H9 (cell line): ENCODE measurements around the gene TBX21. TPM values are rescaled to one million over a fixed set of nuclear protein-coding genes. Genes with fewer than 3 reads are reported as not detected.

ENCODE experiments used
- DNase-seq: peaks from one replicate; pipeline ENCODE4 v3.0.0-alpha.2; 2017
- H2AFZ ChIP-seq: one replicate; pipeline ENCODE4 v1.6.1; 2013; ENCODE audit warnings: mild to moderate bottlenecking, low read length, control low read depth, moderate library complexity
- H2AK5ac ChIP-seq: 2 replicates; pipeline ENCODE4 v1.6.1; 2013; ENCODE audit warnings: low read length, control low read depth, mixed read lengths; ENCODE audit not compliant: insufficient read length
- H2BK120ac ChIP-seq: one replicate; pipeline ENCODE4 v1.6.1; 2013; ENCODE audit warnings: low read depth, mild to moderate bottlenecking, low read length, control low read depth, inconsistent platforms; ENCODE audit not compliant: poor library complexity, severe bottlenecking
- H2BK12ac ChIP-seq: 2 replicates; pipeline ENCODE4 v1.6.1; 2013; ENCODE audit warnings: low read length, control low read depth, mixed read lengths, low read depth; ENCODE audit not compliant: insufficient read length
- H2BK15ac ChIP-seq: 2 replicates; pipeline ENCODE4 v1.6.1; 2013; ENCODE audit warnings: low read depth, low read length, control low read depth
- H2BK20ac ChIP-seq: one replicate; pipeline ENCODE4 v1.6.1; 2013; ENCODE audit warnings: low read depth, mild to moderate bottlenecking, low read length, control low read depth, inconsistent platforms; ENCODE audit not compliant: poor library complexity, severe bottlenecking
- H2BK5ac ChIP-seq: 2 replicates; pipeline ENCODE4 v1.6.1; 2013; ENCODE audit warnings: low read length, control low read depth, mixed read lengths; ENCODE audit not compliant: insufficient read length
- H3K14ac ChIP-seq: 2 replicates; pipeline ENCODE4 v1.6.1; 2013; ENCODE audit warnings: low read length, control low read depth; ENCODE audit not compliant: insufficient read depth
- H3K18ac ChIP-seq: 2 replicates; pipeline ENCODE4 v1.6.1; 2013; ENCODE audit warnings: low read depth, mild to moderate bottlenecking, mixed read lengths, low read length, control low read depth; ENCODE audit not compliant: insufficient read length
- H3K23ac ChIP-seq: 2 replicates; pipeline ENCODE4 v1.6.1; 2013; ENCODE audit warnings: low read length, control low read depth, mixed read lengths, low read depth; ENCODE audit not compliant: insufficient read length
- H3K23me2 ChIP-seq: 2 replicates; pipeline ENCODE4 v1.6.1; 2013; ENCODE audit warnings: low read depth, mild to moderate bottlenecking, mixed read lengths, low read length, control low read depth; ENCODE audit not compliant: insufficient read length, poor library complexity, severe bottlenecking
- H3K27ac ChIP-seq: 2 replicates; pipeline ENCODE4 v1.5.1; 2013; ENCODE audit warnings: low read length, control low read depth, mixed read lengths, low read depth; ENCODE audit not compliant: insufficient read length
- H3K27me3 ChIP-seq: 2 replicates; pipeline ENCODE4 v1.6.1; 2013; ENCODE audit warnings: low read length, control low read depth, inconsistent platforms; ENCODE audit not compliant: insufficient read depth
- H3K4ac ChIP-seq: 2 replicates; pipeline ENCODE4 v1.6.1; 2013; ENCODE audit warnings: low read depth, mild to moderate bottlenecking, control low read depth, inconsistent platforms, low read length, moderate library complexity
- H3K4me1 ChIP-seq: 2 replicates; pipeline ENCODE4 v1.6.1; 2013; ENCODE audit warnings: low read length, control low read depth, inconsistent platforms; ENCODE audit not compliant: insufficient read depth
- H3K4me2 ChIP-seq: 2 replicates; pipeline ENCODE4 v1.6.1; 2013; ENCODE audit warnings: low read length, control low read depth, mixed read lengths; ENCODE audit not compliant: insufficient read length, insufficient read depth
- H3K56ac ChIP-seq: 2 replicates; pipeline ENCODE4 v1.6.1; 2013; ENCODE audit warnings: low read depth, mild to moderate bottlenecking, mixed read lengths, low read length, control low read depth; ENCODE audit not compliant: insufficient read length
- H3K79me1 ChIP-seq: 2 replicates; pipeline ENCODE4 v1.6.1; 2013; ENCODE audit warnings: low read depth, mild to moderate bottlenecking, moderate library complexity, low read length, control low read depth, inconsistent platforms; ENCODE audit not compliant: insufficient read depth, poor library complexity, severe bottlenecking
- H3K79me2 ChIP-seq: 2 replicates; pipeline ENCODE4 v1.6.1; 2013; ENCODE audit warnings: low read length, control low read depth, inconsistent platforms; ENCODE audit not compliant: insufficient read depth
- H3K9ac ChIP-seq: 2 replicates; pipeline ENCODE4 v1.6.1; 2013; ENCODE audit warnings: low read length, control low read depth, mixed read lengths; ENCODE audit not compliant: insufficient read length; ENCODE audit errors: extremely low read depth
- H3K9me3 ChIP-seq: one replicate; pipeline ENCODE4 v1.6.1; 2013; ENCODE audit warnings: low read depth, low read length, inconsistent platforms; ENCODE audit not compliant: control insufficient read depth
- H3T11ph ChIP-seq: one replicate; pipeline ENCODE4 v1.6.1; 2013; ENCODE audit warnings: mild to moderate bottlenecking, low read length, control low read depth, inconsistent platforms
- H4K20me1 ChIP-seq: one replicate; pipeline ENCODE4 v1.6.1; 2013; ENCODE audit not compliant: control insufficient read depth, insufficient read length, insufficient read depth
- H4K5ac ChIP-seq: 2 replicates; pipeline ENCODE4 v1.6.1; 2013; ENCODE audit warnings: low read depth, mild to moderate bottlenecking, mixed read lengths, low read length, control low read depth; ENCODE audit not compliant: insufficient read length
- H4K8ac ChIP-seq: replicated peaks from 2 replicates; pipeline ENCODE4 v1.6.1; 2013; ENCODE audit warnings: low read length, control low read depth, mixed read lengths, low read depth; ENCODE audit not compliant: insufficient read length
- H4K91ac ChIP-seq: 2 replicates; pipeline ENCODE4 v1.6.1; 2013; ENCODE audit warnings: low read depth, mild to moderate bottlenecking, moderate library complexity, mixed read lengths, low read length, control low read depth; ENCODE audit not compliant: insufficient read length
- H3K27ac Mint-ChIP-seq, 3 experiments: 2 replicates in 2 of 3; 3 replicates in 1 of 3; pipeline ENCODE4 v1.8.0; 2020 to 2021; ENCODE audit warnings: mixed read lengths in 3 of 3, mild to moderate bottlenecking in 1 of 3, moderate library complexity in 1 of 3
- H3K27me3 Mint-ChIP-seq: 2 replicates; pipeline ENCODE4 v1.8.0; 2021; ENCODE audit warnings: low read depth, mild to moderate bottlenecking, moderate library complexity, mixed read lengths
- H3K36me3 Mint-ChIP-seq, 3 experiments: 2 replicates in 2 of 3; 3 replicates in 1 of 3; pipeline ENCODE4 v1.8.0; 2020 to 2021; ENCODE audit warnings: low read depth in 3 of 3, mixed read lengths in 3 of 3; ENCODE audit not compliant: insufficient read depth in 1 of 3
- H3K4me1 Mint-ChIP-seq, 2 experiments: 2 replicates each; pipeline ENCODE4 v1.8.0; 2020; ENCODE audit warnings: mixed read lengths in 2 of 2
- H3K4me3 Mint-ChIP-seq, 2 experiments: 2 replicates in 1 of 2; 3 replicates in 1 of 2; pipeline ENCODE4 v1.8.0; 2020 to 2021; ENCODE audit warnings: mild to moderate bottlenecking in 2 of 2, mixed read lengths in 2 of 2, moderate library complexity in 1 of 2
- H3K9me3 Mint-ChIP-seq, 2 experiments: 2 replicates in 1 of 2; 3 replicates in 1 of 2; pipeline ENCODE4 v1.8.0; 2020; ENCODE audit warnings: mild to moderate bottlenecking in 2 of 2, mixed read lengths in 2 of 2, moderate library complexity in 1 of 2
- WGBS: extraction: QIAGEN DNeasy Blood & Tissue Kit; methylation state at CpG from one replicate; pipeline ENCODE4 v1.1.7; 2013; ENCODE audit warnings: missing lambda C conversion rate, low lambda C conversion rate, mixed read lengths; ENCODE audit not compliant: insufficient read length; ENCODE audit errors: extremely low coverage; 5-methylcytosine and 5-hydroxymethylcytosine counted together
- total RNA-seq: library from RNA; stranded (reverse); gene quantifications from 2 replicates; pipeline ENCODE4 v1.2.1, GENCODE V29; 2021
- TF ChIP-seq, protein P1 (sequence below): fragments of 200-600 bp; sonication (generic); conservative IDR thresholded peaks from 3 replicates; pipeline ENCODE4 v1.8.0; 2021; ENCODE audit warnings: antibody characterized with exemption, mild to moderate bottlenecking

TBX21 gene
- total RNA-seq, 1 experiment from 2014 or later = not detected

DNA sequence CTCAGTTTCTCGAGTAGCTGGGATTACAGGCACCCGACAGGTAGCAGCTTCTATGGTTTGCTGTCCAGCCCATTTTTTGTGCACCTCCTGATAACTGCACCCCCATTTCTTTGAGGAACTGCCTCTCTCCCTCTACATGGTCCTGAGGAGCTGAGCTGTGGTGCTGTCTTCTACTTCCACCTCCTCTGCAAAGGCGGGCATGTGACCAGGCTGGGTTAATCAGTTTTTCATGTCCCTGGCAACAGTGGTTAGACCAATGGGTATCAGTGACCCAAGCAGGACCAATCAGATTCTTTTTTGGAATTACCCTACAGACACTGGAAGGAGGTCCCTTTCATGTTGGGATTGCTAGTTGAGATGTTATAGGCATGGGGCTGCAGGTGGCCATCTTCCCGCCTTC, 41.3 kb downstream of the TBX21 start:
- no peak overlapping the region for H2BK15ac ChIP-seq
- H4K5ac ChIP-seq = no peak overlapping the region
- H3K14ac ChIP-seq = no peak overlapping the region
- TF ChIP-seq, protein P1, sequence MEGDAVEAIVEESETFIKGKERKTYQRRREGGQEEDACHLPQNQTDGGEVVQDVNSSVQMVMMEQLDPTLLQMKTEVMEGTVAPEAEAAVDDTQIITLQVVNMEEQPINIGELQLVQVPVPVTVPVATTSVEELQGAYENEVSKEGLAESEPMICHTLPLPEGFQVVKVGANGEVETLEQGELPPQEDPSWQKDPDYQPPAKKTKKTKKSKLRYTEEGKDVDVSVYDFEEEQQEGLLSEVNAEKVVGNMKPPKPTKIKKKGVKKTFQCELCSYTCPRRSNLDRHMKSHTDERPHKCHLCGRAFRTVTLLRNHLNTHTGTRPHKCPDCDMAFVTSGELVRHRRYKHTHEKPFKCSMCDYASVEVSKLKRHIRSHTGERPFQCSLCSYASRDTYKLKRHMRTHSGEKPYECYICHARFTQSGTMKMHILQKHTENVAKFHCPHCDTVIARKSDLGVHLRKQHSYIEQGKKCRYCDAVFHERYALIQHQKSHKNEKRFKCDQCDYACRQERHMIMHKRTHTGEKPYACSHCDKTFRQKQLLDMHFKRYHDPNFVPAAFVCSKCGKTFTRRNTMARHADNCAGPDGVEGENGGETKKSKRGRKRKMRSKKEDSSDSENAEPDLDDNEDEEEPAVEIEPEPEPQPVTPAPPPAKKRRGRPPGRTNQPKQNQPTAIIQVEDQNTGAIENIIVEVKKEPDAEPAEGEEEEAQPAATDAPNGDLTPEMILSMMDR = no peak
- no peak overlapping the region for H2BK5ac ChIP-seq
- Mint-ChIP-seq H3K9me3 (peaks cover 2 to 5% of the 10 kb centered on the region in 2 experiments; a peak in 3 of 5 replicates), H3K4me1 (no peaks in the 10 kb centered on the region), H3K27ac (no peak overlapping the region), H3K27me3 (peaks cover 43% of the 10 kb centered on the region), H3K4me3 (no peak overlapping the region), H3K36me3 (no peaks in the 10 kb centered on the region)
- no peak overlapping the region for H3K27ac ChIP-seq
- H3K18ac ChIP-seq = no peak overlapping the region
- H4K91ac ChIP-seq = no peak overlapping the region
- DNase-seq = no peak
- no peaks in the 10 kb centered on the region for H3K79me1 ChIP-seq
- no peak overlapping the region for H2AFZ ChIP-seq
- WGBS = no CpG with 5 or more reads among the region's 4 CpGs
- no peaks in the 10 kb centered on the region for H3K79me2 ChIP-seq
- H3K23ac ChIP-seq = no peak overlapping the region
- H4K8ac ChIP-seq = no peak overlapping the region
- no peak overlapping the region for H3K9ac ChIP-seq
- no peak overlapping the region for H2BK12ac ChIP-seq
- H3T11ph ChIP-seq = no peak overlapping the region
- peaks cover 2% of the 10 kb centered on the region; the same call in 1 of the 2 replicates for H3K27me3 ChIP-seq
- no peak overlapping the region for H3K4ac ChIP-seq
- no peak overlapping the region for H3K56ac ChIP-seq
- no peak overlapping the region for H2AK5ac ChIP-seq
- H4K20me1 ChIP-seq = no peaks in the 10 kb centered on the region
- H3K23me2 ChIP-seq = no peaks in the 10 kb centered on the region
- H3K9me3 ChIP-seq = no peaks in the 10 kb centered on the region
- no peak overlapping the region for H2BK20ac ChIP-seq
- H3K4me2 ChIP-seq = no peak overlapping the region
- H3K4me1 ChIP-seq = no peaks in the 10 kb centered on the region
- H2BK120ac ChIP-seq = no peak overlapping the region
